ENCODE data around the gene CPA5.
A peak's percentile ranks its signal among the peaks of the same experiment; 100 is the strongest.

Gene CPA5

GRCh38 chr7:130364451-130364850 lies 19.8 kb downstream of the CPA5 start:
- TF ChIP-seq CTCF (IDR thresholded peaks at IDR 0.05; ENCODE audit: low read depth, low read length), result no peak
- no peak overlapping the region for H3K4me3 ChIP-seq (replicated peaks in 1 of 2; ENCODE audit: low read depth in 2 of 2, low read length in 2 of 2)
- DNase-seq (ENCODE audit: low read depth in 2 of 2), result no peak

GRCh38 chr7:130365088-130365487 lies 20.5 kb downstream of the CPA5 start:
- no peak overlapping the region for H3K4me3 ChIP-seq (replicated peaks in 1 of 2; ENCODE audit: low read depth in 2 of 2, low read length in 2 of 2)
- no peak for TF ChIP-seq CTCF (IDR thresholded peaks at IDR 0.05; ENCODE audit: low read depth, low read length)
- DNase-seq (ENCODE audit: low read depth in 2 of 2), result no peak

- peak; percentile 57 to 77 for DNase-seq (ENCODE audit: low read depth in 2 of 2)
- no peak overlapping the region for H3K4me3 ChIP-seq (replicated peaks in 1 of 2; ENCODE audit: low read depth in 2 of 2, low read length in 2 of 2)
- no peak for TF ChIP-seq CTCF (IDR thresholded peaks at IDR 0.05; ENCODE audit: low read depth, low read length)
These were observed 21.2 kb downstream of the CPA5 start for GRCh38 chr7:130365511-130366441.

GRCh38 chr7:130366564-130366963 lies 21.9 kb downstream of the CPA5 start:
- H3K4me3 ChIP-seq (replicated peaks in 1 of 2; ENCODE audit: low read depth in 2 of 2, low read length in 2 of 2), result no peak overlapping the region
- peak in 1 of 2 donors; percentile 16 for DNase-seq (ENCODE audit: low read depth in 2 of 2)
- no peak for TF ChIP-seq CTCF (IDR thresholded peaks at IDR 0.05; ENCODE audit: low read depth, low read length)

GRCh38 chr7:130367088-130367755 lies 22.6 kb downstream of the CPA5 start:
- H3K4me3 ChIP-seq (replicated peaks in 1 of 2; ENCODE audit: low read depth in 2 of 2, low read length in 2 of 2), result no peak overlapping the region
- no peak for DNase-seq (ENCODE audit: low read depth in 2 of 2)
- TF ChIP-seq CTCF (IDR thresholded peaks at IDR 0.05; ENCODE audit: low read depth, low read length), result no peak

GRCh38 chr7:130367836-130368746 lies 23.5 kb downstream of the CPA5 start:
- H3K4me3 ChIP-seq (replicated peaks in 1 of 2; ENCODE audit: low read depth in 2 of 2, low read length in 2 of 2), result no peak overlapping the region
- no peak for TF ChIP-seq CTCF (IDR thresholded peaks at IDR 0.05; ENCODE audit: low read depth, low read length)
- no peak for DNase-seq (ENCODE audit: low read depth in 2 of 2)

Measured in cardiac fibroblast (primary cell).